ENCODE results near the gene CARHSP1. TPM values are rescaled to one million over a fixed set of nuclear protein-coding genes. Genes with fewer than 3 reads are reported as not detected.

CARHSP1 gene
- total and polyA plus RNA-seq, 9 of the 15 experiments (the other 6 are each of a cell fraction or from before 2014, with no cell fraction given): 5.8 to 114 (median 41.1) TPM

DNA sequence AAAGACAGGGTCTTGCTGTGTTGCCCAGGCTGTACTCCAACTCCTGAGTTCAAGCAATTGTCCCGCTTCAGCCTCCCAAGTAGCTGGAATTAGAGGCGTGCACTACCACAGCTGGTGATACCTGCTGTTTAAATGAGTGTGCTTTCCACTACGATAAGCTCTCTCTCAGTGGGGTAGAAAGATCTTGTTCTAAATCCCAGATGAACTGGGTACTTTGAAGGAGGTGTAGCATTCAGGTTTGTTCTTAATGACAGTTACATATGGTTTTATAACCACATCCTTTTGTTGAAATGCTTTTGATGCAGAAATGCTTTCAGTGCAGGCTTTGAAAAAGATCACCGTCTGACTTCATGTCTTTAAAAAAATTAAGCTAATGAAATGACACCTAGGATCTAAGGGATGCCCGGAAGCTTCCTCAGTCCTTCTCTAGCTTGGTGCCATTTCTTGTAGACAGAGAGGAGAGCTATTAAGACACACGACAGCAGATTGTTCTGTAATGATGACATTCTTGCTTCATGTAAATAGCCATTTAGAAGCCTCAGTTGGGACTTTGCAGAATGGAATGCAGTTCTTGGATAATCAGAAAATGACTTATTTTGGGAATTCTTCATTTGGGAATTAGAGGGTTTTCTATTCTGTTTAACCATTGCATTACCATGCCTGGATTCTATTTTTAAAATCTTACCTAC lies 51.7 kb downstream of the CARHSP1 start:
- Histone ChIP-seq H3K27me3 (ENCODE audit: control insufficient read depth in 2 of 2, insufficient read depth in 2 of 2, low read length in 2 of 2) (no peaks in the 10 kb centered on the region), H2AFZ (ENCODE audit: low read depth, low read length) (no peak overlapping the region), H3K9me1 (ENCODE audit: control insufficient read depth, insufficient read depth, low read length) (no peaks in the 10 kb centered on the region), H3K9me3 (replicated peaks; ENCODE audit: control insufficient read depth, insufficient read depth, low read depth, low read length) (no peaks in the 10 kb centered on the region), H3K4me2 (ENCODE audit: insufficient read depth, low read length) (no peak overlapping the region), H3K4me1 (replicated peaks in 1 of 2; ENCODE audit: control insufficient read depth in 2 of 2, insufficient read depth in 2 of 2, low read length in 2 of 2) (no peaks in the 10 kb centered on the region), H3K36me3 (ENCODE audit: control insufficient read depth, insufficient read depth, low read length) (peaks cover 94% of the 10 kb centered on the region), H3K79me2 (ENCODE audit: control insufficient read depth, insufficient read depth, low read length) (no peaks in the 10 kb centered on the region; the same call in 2 of the 3 replicates), H4K20me1 (replicated peaks; ENCODE audit: control insufficient read depth, insufficient read depth, low read length) (no peaks in the 10 kb centered on the region), H3K27ac (ENCODE audit: extremely low read depth, low read depth, low read length) (no peak overlapping the region), H3K4me3 (no peak overlapping the region), H3K9ac (ENCODE audit: insufficient read depth in 1 of 2, low read depth in 2 of 2, low read length in 2 of 2) (no peak overlapping the region)
- no TSS peak for BruUV-seq (replicated peaks)
- FAIRE-seq: peak; percentile 15
- 83% methylated on average over 6 of the region's 6 CpGs for WGBS (ENCODE audit: insufficient coverage, low coverage, missing lambda C conversion rate)
- ChIA-PET POLR2A (interaction anchor here (0.7 to 2.0 kb wide), 8 partner anchors 9 to 161 kb away, joined by 3 to 7 read pairs (median 4); no protein-coding TSS in a partner anchor), CTCF (ENCODE audit: low intra/inter-chr PET ratio) (no interaction called here)
- DNase-seq (ENCODE audit: extremely low read depth in 1 of 4, low spot score in 3 of 4): no peak
- ATAC-seq: no peak
- intact Hi-C loops (cut with micrococcal nuclease) (no loop called here), in situ Hi-C loops (cut with MboI) (no loop called here)
- TF ChIP-seq TARDBP (IDR thresholded peaks at IDR 0.05): no peak
- no peak for TF ChIP-seq MEF2A (IDR thresholded peaks at IDR 0.05; ENCODE audit: control insufficient read depth, low read depth, low read length)

DNA sequence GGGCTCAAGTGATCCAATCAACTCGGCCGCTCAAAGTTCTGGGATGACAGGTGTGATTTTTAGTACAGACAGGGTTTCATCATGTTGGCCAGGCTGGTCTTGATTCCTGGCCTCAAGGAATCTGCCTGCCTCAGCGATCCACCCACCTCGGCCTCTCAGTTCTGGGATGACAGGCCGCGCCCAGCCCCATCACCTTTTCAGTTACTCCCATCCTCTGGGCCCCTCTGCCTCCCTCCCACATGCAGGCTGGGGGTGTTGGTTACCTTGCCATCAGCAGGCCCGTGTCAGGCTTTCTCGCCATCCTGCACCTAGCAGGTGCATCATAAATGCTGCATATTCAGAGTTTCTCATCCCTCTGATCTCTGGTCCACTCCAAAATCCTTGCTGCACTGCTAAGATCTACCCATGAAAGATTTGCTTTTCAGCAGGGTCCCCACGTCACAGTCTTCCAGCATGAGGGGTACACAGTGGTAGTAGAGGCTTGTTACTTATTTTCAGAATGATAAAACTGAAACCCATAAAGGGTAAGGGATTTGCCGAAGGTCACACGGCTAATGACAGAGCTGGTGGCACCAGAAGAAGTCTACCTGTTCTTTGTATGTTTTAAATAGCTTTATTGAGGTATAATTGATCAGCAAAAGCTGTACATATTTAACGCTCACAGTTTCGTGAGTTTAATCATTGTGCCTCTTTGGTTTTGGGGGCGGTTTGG lies 54.6 kb downstream of the CARHSP1 start:
- in situ Hi-C loops (cut with MboI) (no loop called here), intact Hi-C loops (cut with micrococcal nuclease) (no loop called here)
- ChIA-PET CTCF (ENCODE audit: low intra/inter-chr PET ratio) (interaction anchor here (0.7 kb wide), 1 partner anchor 12 kb away, joined by 3 read pairs; no protein-coding TSS in a partner anchor), POLR2A (interaction anchor here (0.8 kb wide), 1 partner anchor 8 kb away, joined by 3 read pairs; no protein-coding TSS in a partner anchor)
- Histone ChIP-seq H3K9me1 (ENCODE audit: control insufficient read depth, insufficient read depth, low read length) (no peaks in the 10 kb centered on the region), H3K36me3 (ENCODE audit: control insufficient read depth, insufficient read depth, low read length) (peaks cover 96% of the 10 kb centered on the region), H3K27me3 (ENCODE audit: control insufficient read depth in 2 of 2, insufficient read depth in 2 of 2, low read length in 2 of 2) (no peaks in the 10 kb centered on the region), H3K4me3 (no peak overlapping the region), H3K79me2 (ENCODE audit: control insufficient read depth, insufficient read depth, low read length) (no peaks in the 10 kb centered on the region; the same call in 2 of the 3 replicates), H3K4me2 (ENCODE audit: insufficient read depth, low read length) (no peak overlapping the region), H3K9ac (ENCODE audit: insufficient read depth in 1 of 2, low read depth in 2 of 2, low read length in 2 of 2) (no peak overlapping the region), H3K4me1 (replicated peaks in 1 of 2; ENCODE audit: control insufficient read depth in 2 of 2, insufficient read depth in 2 of 2, low read length in 2 of 2) (no peaks in the 10 kb centered on the region), H3K9me3 (replicated peaks; ENCODE audit: control insufficient read depth, insufficient read depth, low read depth, low read length) (no peaks in the 10 kb centered on the region), H3K27ac (ENCODE audit: extremely low read depth, low read depth, low read length) (no peak overlapping the region), H2AFZ (ENCODE audit: low read depth, low read length) (no peak overlapping the region), H4K20me1 (replicated peaks; ENCODE audit: control insufficient read depth, insufficient read depth, low read length) (no peaks in the 10 kb centered on the region; the same call in 1 of the 2 replicates)
- FAIRE-seq (no peak), ATAC-seq (no peak), DNase-seq (ENCODE audit: extremely low read depth in 1 of 4, low spot score in 3 of 4) (no peak)
- BruUV-seq (replicated peaks): no TSS peak
- no peak for TF ChIP-seq POLR2AphosphoS5 (IDR thresholded peaks at IDR 0.05; ENCODE audit: control insufficient read depth, insufficient read depth, low read depth, low read length)
- TF ChIP-seq, protein P1, sequence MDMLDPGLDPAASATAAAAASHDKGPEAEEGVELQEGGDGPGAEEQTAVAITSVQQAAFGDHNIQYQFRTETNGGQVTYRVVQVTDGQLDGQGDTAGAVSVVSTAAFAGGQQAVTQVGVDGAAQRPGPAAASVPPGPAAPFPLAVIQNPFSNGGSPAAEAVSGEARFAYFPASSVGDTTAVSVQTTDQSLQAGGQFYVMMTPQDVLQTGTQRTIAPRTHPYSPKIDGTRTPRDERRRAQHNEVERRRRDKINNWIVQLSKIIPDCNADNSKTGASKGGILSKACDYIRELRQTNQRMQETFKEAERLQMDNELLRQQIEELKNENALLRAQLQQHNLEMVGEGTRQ (CRISPR knock-in tag; IDR thresholded peaks at IDR 0.05): no peak
- TF ChIP-seq RBFOX2 (IDR thresholded peaks at IDR 0.05; ENCODE audit: low read depth, low read length): peak; percentile 21; the same call in 1 of the 2 replicates
- 90% methylated on average over 14 of the region's 14 CpGs for WGBS (ENCODE audit: insufficient coverage, low coverage, missing lambda C conversion rate)

All from K562 (cell line).